Measurements from ENCODE around the gene RHEB.
"Not testable (repeated sequence)": the region's sequence is repeated elsewhere in the genome, so short reads cannot be mapped to it uniquely, and the experiment has no call there.

Gene RHEB

GRCh38 chr7:151524845-151525244, 5.2 kb upstream of the RHEB start:
- DNase-seq (ENCODE audit: low read depth) = no peak

GRCh38 chr7:151524331-151524730, 4.6 kb upstream of the RHEB start:
- no peak for DNase-seq (ENCODE audit: low read depth)

GRCh38 chr7:151520419-151521261, 945 bp upstream of the RHEB start:
- DNase-seq (ENCODE audit: low read depth) = no peak

GRCh38 chr7:151518947-151519764, 539 bp downstream of the RHEB start:
- DNase-seq (ENCODE audit: low read depth) = not testable (repeated sequence)

GRCh38 chr7:151518105-151518946, 1.4 kb downstream of the RHEB start:
- DNase-seq (ENCODE audit: low read depth) = peak; percentile 37

- DNase-seq (ENCODE audit: low read depth) = no peak
These were observed 2.0 kb downstream of the RHEB start for GRCh38 chr7:151517601-151518104.

GRCh38 chr7:151515276-151515565, 4.5 kb downstream of the RHEB start:
- DNase-seq (ENCODE audit: low read depth) = no peak

- DNase-seq (ENCODE audit: low read depth) = no peak
These were observed 5.0 kb downstream of the RHEB start for GRCh38 chr7:151514461-151515275.

- no peak for DNase-seq (ENCODE audit: low read depth)
These were observed 6.6 kb downstream of the RHEB start for GRCh38 chr7:151513133-151513532.

GRCh38 chr7:151512353-151512752, 7.3 kb downstream of the RHEB start:
- no peak for DNase-seq (ENCODE audit: low read depth)

GRCh38 chr7:151511946-151512345, 7.7 kb downstream of the RHEB start:
- DNase-seq (ENCODE audit: low read depth) = no peak

- no peak for DNase-seq (ENCODE audit: low read depth)
These were observed 8.4 kb downstream of the RHEB start for GRCh38 chr7:151511270-151511669.

GRCh38 chr7:151509670-151510333, 9.9 kb downstream of the RHEB start:
- no peak for DNase-seq (ENCODE audit: low read depth)

GRCh38 chr7:151508991-151509390, 10.7 kb downstream of the RHEB start:
- DNase-seq (ENCODE audit: low read depth) = no peak

- DNase-seq (ENCODE audit: low read depth) = no peak
These were observed 11.9 kb downstream of the RHEB start for GRCh38 chr7:151507806-151508205.

- DNase-seq (ENCODE audit: low read depth) = no peak
These were observed 12.8 kb downstream of the RHEB start for GRCh38 chr7:151506901-151507382.

- no peak for DNase-seq (ENCODE audit: low read depth)
These were observed 13.7 kb downstream of the RHEB start for GRCh38 chr7:151505836-151506468.

GRCh38 chr7:151505433-151505832, 14.3 kb downstream of the RHEB start:
- DNase-seq (ENCODE audit: low read depth) = no peak

- DNase-seq (ENCODE audit: low read depth) = no peak
These were observed 14.9 kb downstream of the RHEB start for GRCh38 chr7:151504715-151505326.

All from stimulated activated CD8-positive, alpha-beta memory T cell treated with anti-CD3 and anti-CD28 coated beads, Interleukin-7, amount 100 ng/mL, for 24 hours (primary cell).